Activated naive CD8-positive, alpha-beta T cell treated with anti-CD3 and anti-CD28 coated beads, Interleukin-2, amount 10 ng/mL, durations not matched to agents 7 days and 5 days (primary cell): ENCODE results near the gene MMEL1. TPM values are rescaled to one million over a fixed set of nuclear protein-coding genes. Genes with fewer than 3 reads are reported as not detected.
"Not testable (repeated sequence)": the region's sequence is repeated elsewhere in the genome, so short reads cannot be mapped to it uniquely, and the experiment has no call there.

ENCODE experiments used
- ATAC-seq: fragments of 150-1000 bp; cut with Tn5 transposase; one replicate; pipeline ENCODE4 v1.10.0; 2021; ENCODE audit warnings: low read depth, moderate library complexity
- POLR2A ChIA-PET: fragments of 350-600 bp; sonication (Branson Sonifier 250); formaldehyde crosslinking; loops from one replicate; lab custom pipeline; 2021; ENCODE audit warnings: antibody characterized with exemption; lab: Charles Lee
- DNase-seq: peaks from one replicate; pipeline ENCODE4 v3.0.0; 2021
- H3K27ac Mint-ChIP-seq: one replicate; pipeline ENCODE4 v1.8.0; 2022; ENCODE audit warnings: mild to moderate bottlenecking, mixed read lengths
- H3K27me3 Mint-ChIP-seq: one replicate; pipeline ENCODE4 v1.8.0; 2022; ENCODE audit warnings: mild to moderate bottlenecking, moderate library complexity, mixed read lengths
- H3K36me3 Mint-ChIP-seq: one replicate; pipeline ENCODE4 v1.8.0; 2021; ENCODE audit warnings: mild to moderate bottlenecking, mixed read lengths
- H3K4me1 Mint-ChIP-seq: one replicate; pipeline ENCODE4 v1.8.0; 2021; ENCODE audit warnings: mixed read lengths
- H3K4me3 Mint-ChIP-seq: one replicate; pipeline ENCODE4 v1.8.0; 2022; ENCODE audit warnings: mild to moderate bottlenecking, moderate library complexity, mixed read lengths
- H3K9me3 Mint-ChIP-seq: one replicate; pipeline ENCODE4 v1.8.0; 2021; ENCODE audit warnings: mixed read lengths
- total RNA-seq, 2 experiments: library from RNA; stranded (reverse); gene quantifications; one replicate each; pipeline ENCODE4 v1.2.3, GENCODE V29; 2021

MMEL1 gene
- total RNA-seq, result 1 to 10 TPM; 3.0 to 4.1 TPM

DNA sequence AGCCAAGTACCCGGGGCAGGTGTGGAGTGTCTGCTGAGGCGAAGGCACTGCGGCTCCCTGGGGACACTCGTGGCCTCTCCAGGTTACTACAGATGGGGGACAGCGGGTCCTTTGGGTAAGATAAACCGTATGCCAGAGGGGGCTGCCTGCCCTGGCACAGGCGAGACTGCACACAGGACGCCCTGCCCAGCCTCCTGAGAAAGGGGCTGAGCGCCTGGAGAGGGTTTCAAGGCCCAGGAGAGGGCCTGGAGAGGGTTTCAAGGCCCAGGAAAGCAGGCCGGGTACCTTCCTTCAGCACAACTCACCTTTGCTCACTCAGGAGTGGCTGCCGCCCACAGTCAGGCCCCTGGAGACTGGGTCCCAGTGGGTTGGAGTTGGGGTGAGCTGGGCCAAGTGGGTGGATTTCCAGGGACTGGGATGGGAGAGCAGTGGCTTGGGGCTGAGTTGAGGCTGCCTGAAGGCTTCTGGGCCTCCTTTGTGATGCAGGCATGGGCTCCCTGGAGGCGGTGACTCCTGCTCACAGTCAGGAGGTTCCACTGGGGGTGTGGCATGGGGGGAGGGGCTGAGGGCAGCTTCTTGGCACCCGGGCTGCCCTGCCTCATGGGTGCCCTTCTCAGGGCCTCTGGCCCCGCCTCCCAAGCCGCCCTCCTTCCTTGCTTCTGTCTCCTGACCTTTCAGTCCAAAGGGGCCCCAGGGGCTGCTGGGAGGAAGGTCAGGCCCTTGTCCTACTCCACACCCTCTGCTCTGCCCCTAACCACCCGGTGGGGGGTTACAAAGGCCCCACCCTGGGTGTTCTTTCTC lies at the start of gene MMEL1:
TSS of gene MMEL1 (minus strand) at position 456 of the 801 bp plus-strand sequence. CDS start 3,532 bp downstream, outside the sequence.
- Mint-ChIP-seq H3K27me3 (peaks cover 23% of the 10 kb centered on the region), H3K4me3 (no peak within 1 kb of the TSS), H3K27ac (no peak within 1 kb of the TSS), H3K9me3 (peaks cover 22% of the 10 kb centered on the region), H3K36me3 (peaks cover 6% of the 10 kb centered on the region), H3K4me1 (peaks cover 2% of the 10 kb centered on the region)
- DNase-seq, result no peak
- no peak for ATAC-seq
- POLR2A ChIA-PET, result no interaction called here

DNA sequence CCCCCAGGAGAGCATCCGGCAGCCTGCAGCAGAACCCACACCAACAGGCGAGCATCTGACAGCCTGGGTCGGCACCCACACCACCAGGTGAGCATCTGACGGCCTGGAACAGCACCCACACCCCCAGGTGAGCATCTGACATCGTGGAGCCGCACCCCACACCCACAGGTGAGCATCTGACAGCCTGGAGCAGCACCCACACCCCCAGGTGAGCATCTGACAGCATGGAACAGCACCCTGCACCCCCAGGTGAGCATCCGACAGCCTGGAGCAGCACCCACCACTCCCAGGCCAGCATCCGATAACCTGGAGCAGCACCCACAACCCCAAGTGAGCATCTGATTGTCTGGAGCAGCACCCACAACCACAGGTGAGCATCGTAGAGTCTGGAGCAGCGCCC lies 43.9 kb upstream of the MMEL1 start:
- H3K4me1 Mint-ChIP-seq, POLR2A ChIA-PET, H3K36me3 Mint-ChIP-seq, H3K9me3 Mint-ChIP-seq, H3K4me3 Mint-ChIP-seq, H3K27ac Mint-ChIP-seq, ATAC-seq, DNase-seq, H3K27me3 Mint-ChIP-seq: not testable (repeated sequence)

DNA sequence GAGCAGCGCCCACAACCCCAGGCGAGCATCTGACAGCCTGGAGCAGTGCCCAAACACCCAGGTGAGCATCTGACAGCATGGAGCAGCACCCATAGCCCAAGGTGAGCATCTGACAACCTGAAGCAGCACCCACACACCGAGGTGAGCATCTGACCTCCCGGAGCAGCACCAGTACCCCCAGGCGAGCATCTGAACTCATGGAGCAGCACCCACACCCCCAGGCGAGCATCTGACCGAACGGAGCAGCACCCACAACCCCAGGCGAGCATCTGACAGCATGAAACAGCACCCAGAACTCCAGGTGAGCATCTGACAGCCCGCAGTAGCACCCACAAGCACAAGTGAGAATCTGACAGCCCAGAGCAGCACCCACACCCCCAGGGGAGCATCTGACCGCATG lies 38.8 kb upstream of the MMEL1 start:
- ATAC-seq, H3K27me3 Mint-ChIP-seq, H3K36me3 Mint-ChIP-seq, H3K4me1 Mint-ChIP-seq, H3K4me3 Mint-ChIP-seq, H3K9me3 Mint-ChIP-seq, POLR2A ChIA-PET, DNase-seq, H3K27ac Mint-ChIP-seq: not testable (repeated sequence)

DNA sequence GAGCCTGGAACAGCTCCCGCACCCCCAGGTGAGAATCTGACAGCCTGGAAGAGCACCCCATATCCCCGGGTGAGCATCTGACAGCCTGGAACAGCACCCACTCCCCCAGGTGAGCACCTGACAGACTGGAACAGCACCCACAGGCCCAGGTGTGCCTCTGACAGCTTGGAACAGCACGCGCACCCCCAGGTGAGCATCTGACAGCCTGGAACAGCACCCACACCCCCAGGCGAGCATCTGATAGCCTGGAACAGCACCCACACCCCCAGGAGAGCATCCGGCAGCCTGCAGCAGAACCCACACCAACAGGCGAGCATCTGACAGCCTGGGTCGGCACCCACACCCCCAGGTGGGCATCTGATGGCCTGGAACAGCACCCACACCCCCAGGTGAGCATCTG lies 27.0 kb upstream of the MMEL1 start:
- DNase-seq, H3K27ac Mint-ChIP-seq: not testable (repeated sequence)

DNA sequence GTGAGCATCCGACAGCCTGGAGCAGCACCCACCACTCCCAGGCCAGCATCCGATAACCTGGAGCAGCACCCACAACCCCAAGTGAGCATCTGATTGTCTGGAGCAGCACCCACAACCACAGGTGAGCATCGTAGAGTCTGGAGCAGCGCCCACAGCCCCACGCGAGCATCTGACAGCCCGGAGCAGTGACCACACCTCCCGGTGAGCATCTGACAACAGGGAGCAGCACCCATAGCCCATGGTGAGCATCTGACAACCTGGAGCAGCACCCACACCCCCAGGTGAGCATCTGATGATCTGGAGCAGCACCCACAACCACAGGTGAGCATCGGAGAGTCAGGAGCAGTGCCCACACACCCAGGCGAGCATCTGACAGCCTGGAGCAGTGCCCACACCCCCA lies 25.1 kb upstream of the MMEL1 start:
- H3K36me3 Mint-ChIP-seq, H3K4me1 Mint-ChIP-seq, H3K27ac Mint-ChIP-seq, H3K4me3 Mint-ChIP-seq, ATAC-seq, POLR2A ChIA-PET, DNase-seq, H3K9me3 Mint-ChIP-seq, H3K27me3 Mint-ChIP-seq: not testable (repeated sequence)

More for the DNA sequence above, 27.0 kb upstream of the MMEL1 start:
- POLR2A ChIA-PET, H3K4me3 Mint-ChIP-seq, H3K9me3 Mint-ChIP-seq, ATAC-seq, H3K27me3 Mint-ChIP-seq, H3K4me1 Mint-ChIP-seq, H3K36me3 Mint-ChIP-seq: not testable (repeated sequence)

- H3K27ac Mint-ChIP-seq, H3K36me3 Mint-ChIP-seq, DNase-seq, POLR2A ChIA-PET, H3K4me1 Mint-ChIP-seq, ATAC-seq, H3K9me3 Mint-ChIP-seq, H3K4me3 Mint-ChIP-seq, H3K27me3 Mint-ChIP-seq: not testable (repeated sequence)
Observed at GRCh38 chr1:2657124-2657523, 24.3 kb upstream of the MMEL1 start.

DNA sequence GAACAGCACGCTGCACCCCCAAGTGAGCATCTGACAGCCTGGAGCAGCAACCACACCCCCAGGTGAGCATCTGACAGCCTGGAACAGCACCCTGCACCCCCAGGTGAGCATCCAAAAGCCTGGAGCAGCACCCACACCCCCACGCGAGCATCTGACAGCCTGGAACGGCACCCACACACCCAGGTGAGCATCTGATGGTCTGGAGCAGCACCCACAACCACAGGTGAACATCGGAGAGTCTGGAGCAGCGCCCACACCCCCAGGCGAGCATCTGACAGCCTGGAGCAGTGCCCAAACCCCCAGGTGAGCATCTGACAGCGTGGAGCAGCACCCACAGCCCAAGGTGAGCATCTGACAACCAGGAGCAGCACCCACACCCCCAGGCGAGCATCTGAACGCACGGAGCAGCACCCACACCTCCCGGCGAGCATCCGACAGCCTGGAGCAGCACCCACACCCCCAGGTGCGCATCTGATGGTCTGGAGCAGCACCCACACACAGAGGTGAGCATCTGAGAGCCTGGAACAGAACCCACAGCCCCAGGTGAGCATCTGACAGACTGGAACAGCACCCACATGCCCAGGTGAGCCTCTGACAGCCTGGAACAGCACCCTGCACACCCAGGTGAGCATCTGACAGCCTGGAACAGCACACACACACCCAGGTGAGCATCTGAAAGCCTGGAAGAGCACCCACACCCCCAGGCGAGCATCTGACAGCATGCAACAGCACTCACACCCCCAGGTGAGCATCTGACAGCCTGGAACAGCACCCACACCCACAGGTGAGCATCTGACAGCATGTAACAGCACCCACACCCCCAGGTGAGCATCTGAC lies 23.0 kb upstream of the MMEL1 start:
- ATAC-seq, H3K27ac Mint-ChIP-seq, H3K27me3 Mint-ChIP-seq, H3K9me3 Mint-ChIP-seq, H3K36me3 Mint-ChIP-seq, POLR2A ChIA-PET, H3K4me1 Mint-ChIP-seq, H3K4me3 Mint-ChIP-seq: not testable (repeated sequence)
- peak; percentile 52 for DNase-seq

DNA sequence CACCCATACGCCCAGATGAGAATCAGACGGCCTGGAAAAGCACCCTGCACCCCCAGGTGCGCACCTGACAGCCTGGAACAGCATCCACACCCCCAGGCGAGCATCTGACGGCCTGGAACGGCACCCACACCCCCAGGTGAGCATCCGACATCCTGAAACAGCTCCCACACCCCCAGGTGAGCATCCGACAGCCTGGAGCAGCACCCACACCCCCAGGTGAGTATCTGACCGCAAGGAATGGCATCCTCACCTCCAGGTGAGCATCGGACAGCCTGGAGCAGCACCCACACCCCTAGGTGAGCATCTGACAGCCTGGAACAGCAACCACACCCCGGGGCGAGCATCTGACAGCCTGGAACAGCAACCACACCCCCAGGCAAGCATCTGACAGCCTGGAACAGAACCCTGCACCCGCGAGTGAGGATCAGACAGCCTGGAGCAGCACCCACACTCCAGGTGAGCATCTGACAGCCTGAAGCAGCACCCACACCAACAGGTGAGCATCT lies 21.7 kb upstream of the MMEL1 start:
- ATAC-seq, H3K4me1 Mint-ChIP-seq, H3K27ac Mint-ChIP-seq, H3K9me3 Mint-ChIP-seq, POLR2A ChIA-PET, H3K4me3 Mint-ChIP-seq, H3K36me3 Mint-ChIP-seq, H3K27me3 Mint-ChIP-seq: not testable (repeated sequence)
- peak; percentile 47 for DNase-seq

DNA sequence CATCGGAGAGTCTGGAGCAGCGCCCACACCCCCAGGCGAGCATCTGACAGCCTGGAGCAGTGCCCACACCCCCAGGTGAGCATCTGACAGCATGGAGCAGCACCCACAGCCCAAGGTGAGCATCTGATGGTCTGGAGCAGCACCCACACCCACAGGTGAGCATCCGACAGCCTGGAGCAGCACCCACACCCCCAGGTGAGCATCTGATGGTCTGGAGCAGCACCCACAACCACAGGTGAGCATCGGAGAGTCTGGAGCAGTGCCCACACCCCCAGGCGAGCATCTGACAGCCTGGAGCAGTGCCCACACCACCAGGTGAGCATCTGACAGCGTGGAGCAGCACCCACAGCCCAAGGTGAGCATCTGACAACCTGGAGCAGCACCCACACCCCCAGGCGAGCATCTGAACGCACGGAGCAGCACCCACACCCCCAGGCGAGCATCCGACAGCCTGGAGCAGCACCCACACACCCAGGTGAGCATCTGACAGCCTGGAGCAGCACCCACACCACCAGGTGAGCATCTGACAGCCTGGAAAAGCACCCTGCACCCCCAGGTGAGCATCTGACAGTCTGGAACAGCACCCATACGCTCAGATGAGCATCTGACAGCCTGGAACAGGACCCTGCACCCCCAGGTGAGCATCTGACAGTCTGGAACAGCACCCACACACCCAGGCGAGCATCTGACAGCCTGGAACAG lies 21.1 kb upstream of the MMEL1 start:
- peak overlapping the region; percentile 1 for H3K27ac Mint-ChIP-seq
- POLR2A ChIA-PET, H3K4me1 Mint-ChIP-seq, H3K36me3 Mint-ChIP-seq, H3K27me3 Mint-ChIP-seq, H3K9me3 Mint-ChIP-seq, H3K4me3 Mint-ChIP-seq, ATAC-seq: not testable (repeated sequence)
- peak; percentile 63 for DNase-seq

- ATAC-seq, H3K4me3 Mint-ChIP-seq, POLR2A ChIA-PET, H3K36me3 Mint-ChIP-seq, H3K27me3 Mint-ChIP-seq, H3K4me1 Mint-ChIP-seq, H3K9me3 Mint-ChIP-seq, H3K27ac Mint-ChIP-seq: not testable (repeated sequence)
- DNase-seq, result peak; percentile 59
Observed at GRCh38 chr1:2652926-2653571, 20.2 kb upstream of the MMEL1 start.

DNA sequence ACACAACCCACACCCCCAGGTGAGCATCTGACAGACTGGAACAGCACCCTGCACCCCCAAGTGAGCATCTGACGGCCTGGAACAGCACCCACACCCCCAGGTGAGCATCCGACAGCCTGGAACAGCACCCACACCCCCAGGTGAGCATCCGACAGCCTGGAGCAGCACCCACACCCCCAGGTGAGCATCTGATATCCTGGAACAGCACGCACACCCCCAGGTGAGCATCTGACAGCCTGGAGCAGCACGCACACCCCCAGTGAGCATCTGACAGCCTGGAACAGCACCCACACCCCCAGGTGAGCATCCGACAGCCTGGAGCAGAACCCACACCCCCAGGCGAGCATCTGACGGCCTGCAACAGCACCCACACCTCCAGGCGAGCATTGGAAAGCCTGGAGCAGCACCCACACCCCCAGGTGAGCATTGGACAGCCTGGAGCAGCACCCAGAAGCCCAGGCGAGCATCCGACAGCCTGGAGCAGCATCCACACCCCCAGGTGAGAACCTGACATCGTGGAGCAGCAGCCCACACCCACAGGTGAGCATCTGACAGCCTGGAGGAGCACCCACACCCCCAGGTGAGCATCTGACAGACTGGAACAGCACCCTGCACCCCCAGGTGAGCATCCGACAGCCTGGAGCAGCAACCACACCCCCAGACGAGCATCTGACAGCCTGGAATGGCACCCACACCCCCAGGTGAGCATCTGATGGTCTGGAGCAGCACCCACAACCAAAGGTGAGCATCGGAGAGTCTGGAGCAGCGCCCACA lies 19.5 kb upstream of the MMEL1 start:
- POLR2A ChIA-PET, DNase-seq: not testable (repeated sequence)

GRCh38 chr1:2650967-2651645 lies 18.3 kb upstream of the MMEL1 start:
- no peak for ATAC-seq
- Mint-ChIP-seq H3K4me1 (no peaks in the 10 kb centered on the region), H3K27me3 (peaks cover 11% of the 10 kb centered on the region), H3K9me3 (peaks cover 9% of the 10 kb centered on the region), H3K36me3 (no peaks in the 10 kb centered on the region), H3K4me3 (no peak overlapping the region), H3K27ac (no peak overlapping the region)
- POLR2A ChIA-PET, result no interaction called here
- peak; percentile 13 for DNase-seq

More for the DNA sequence above, 19.5 kb upstream of the MMEL1 start:
- not testable (repeated sequence) for H3K36me3 Mint-ChIP-seq, ATAC-seq, H3K4me3 Mint-ChIP-seq, H3K4me1 Mint-ChIP-seq, H3K9me3 Mint-ChIP-seq, H3K27ac Mint-ChIP-seq, H3K27me3 Mint-ChIP-seq
